Aorta (tissue), 5 donors: ENCODE results near the gene TNIK. TPM values are rescaled to one million over a fixed set of nuclear protein-coding genes. Genes with fewer than 3 reads are reported as not detected.

Source experiments
- ATAC-seq: fragments of 200-7000 bp; cut with Tn5 transposase; one replicate; pipeline ENCODE4 v1.9.1; 2022; ENCODE audit warnings: moderate library complexity; ENCODE audit not compliant: low FRiP score
- DNase-seq, 2 donors: peaks; one replicate each; pipeline ENCODE4 v3.0.0-alpha.2; 2020
- H3K27ac ChIP-seq, 2 donors: one replicate each; pipeline ENCODE4 v1.5.1; 2013; ENCODE audit warnings: low read length in 2 of 2, mild to moderate bottlenecking in 2 of 2, moderate library complexity in 2 of 2, control low read depth in 1 of 2, inconsistent platforms in 1 of 2, low read depth in 1 of 2
- H3K27me3 ChIP-seq, 2 donors: one replicate each; pipeline ENCODE4 v1.6.1; 2013; ENCODE audit warnings: control low read depth in 1 of 2, low read length in 1 of 2, mild to moderate bottlenecking in 1 of 2, moderate library complexity in 1 of 2; ENCODE audit not compliant: insufficient read depth in 2 of 2, control insufficient read depth in 1 of 2
- H3K36me3 ChIP-seq, 2 donors: one replicate each; pipeline ENCODE4 v1.6.1; 2013; ENCODE audit warnings: control low read depth in 1 of 2, low read length in 1 of 2, mild to moderate bottlenecking in 1 of 2; ENCODE audit not compliant: insufficient read depth in 2 of 2, control insufficient read depth in 1 of 2
- H3K4me1 ChIP-seq, 2 donors: one replicate each; pipeline ENCODE4 v1.6.1; 2013; ENCODE audit warnings: low read length in 2 of 2, control low read depth in 1 of 2, mild to moderate bottlenecking in 1 of 2, moderate library complexity in 1 of 2; ENCODE audit not compliant: insufficient read depth in 2 of 2, control insufficient read depth in 1 of 2
- H3K4me3 ChIP-seq, 2 donors: one replicate each; pipeline ENCODE4 v1.5.1; 2013; ENCODE audit warnings: low read length in 2 of 2, control low read depth in 1 of 2, mild to moderate bottlenecking in 1 of 2
- H3K9me3 ChIP-seq: one replicate; pipeline ENCODE4 v1.6.1; 2013; ENCODE audit warnings: mild to moderate bottlenecking, low read length; ENCODE audit not compliant: control insufficient read depth
- WGBS, 2 donors: extraction: QIAGEN DNeasy Blood & Tissue Kit; methylation state at CpG; one replicate each; pipeline ENCODE4 v1.1.7; 2013; 5-methylcytosine and 5-hydroxymethylcytosine counted together
- intact Hi-C, 2 donors: fragments of 100-400 bp; cut with DNase I; formaldehyde crosslinking; loops; one replicate each; pipeline versions ENCODE4 v1.14.2 to v1.15.0; 2022
- polyA plus RNA-seq, 2 donors: library from polyadenylated mRNA; stranded (reverse); fragments of 200-250 nt; gene quantifications; one replicate each; pipeline ENCODE4 v1.2.3, GENCODE V29; 2013
- total RNA-seq, 2 donors: library from RNA; stranded (reverse); fragmentation: NEBNext Ultra II Directional; extraction: Animal tissue kit (Norgen Biotek cat#: 25700); gene quantifications; one replicate each; pipeline ENCODE4 v1.2.1, GENCODE V29; 2021
- donor health status: healthy with polysubstance abuse.
- donor health status: Bipolar disorder and iron deficiency.
- donor health status: DM: no; HTN: no; CAD: no.
- donor health status: DM: no; HTN: no; CAD: no.
- donor health status: DM: yes; HTN: yes; CAD: no.

The TNIK gene
- total and polyA plus RNA-seq, 4 donors: 4.7 to 14.6 (median 8.8) TPM

DNA sequence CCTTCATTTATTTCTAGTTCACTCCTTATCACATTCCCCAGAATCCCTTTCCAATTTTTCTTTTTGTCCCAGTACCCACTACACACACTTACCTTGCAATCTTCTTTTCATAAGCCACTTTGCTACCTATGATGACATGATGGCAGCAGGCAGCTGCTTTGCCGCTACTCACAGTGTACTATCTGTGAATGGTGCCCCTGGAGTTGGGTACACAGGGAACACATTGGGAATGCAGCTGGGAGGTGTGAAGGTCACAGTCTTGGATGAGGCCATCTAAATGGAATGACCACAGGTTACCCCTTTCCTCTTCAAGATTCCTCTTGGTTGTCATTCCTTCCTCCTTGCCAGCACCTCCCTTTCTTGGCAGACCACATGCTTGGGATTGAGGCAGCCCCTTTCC is 20.8 kb upstream of the TNIK start:
- WGBS, 2 donors: 85 to 91% methylated on average over 1 of the region's 1 CpG
- ATAC-seq: no peak
- no peaks in the 10 kb centered on the region for H3K36me3 ChIP-seq

DNA sequence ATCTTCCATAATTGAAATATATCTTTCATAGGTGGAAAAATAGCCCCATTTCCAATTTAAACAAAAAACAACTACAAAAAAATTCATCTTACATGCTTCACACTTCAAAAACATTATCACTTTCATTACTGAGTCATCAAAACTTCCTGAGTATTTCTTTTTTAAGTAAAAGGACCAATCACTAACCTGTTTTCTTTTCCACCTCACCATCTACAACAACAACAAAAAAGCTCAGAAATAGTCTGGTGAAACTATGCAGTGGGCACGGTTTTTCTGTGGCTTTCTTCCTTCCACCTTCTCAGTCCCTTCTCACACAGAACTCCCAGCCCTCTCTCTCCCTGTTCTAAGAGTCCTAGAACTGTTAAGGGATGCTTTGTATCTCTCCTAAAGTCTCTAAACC is 20.3 kb upstream of the TNIK start:
- DNase-seq (no peak), ATAC-seq (no peak)
- H3K9me3 ChIP-seq: no peaks in the 10 kb centered on the region
- H3K27ac ChIP-seq: no peak overlapping the region
- no peaks in the 10 kb centered on the region for H3K36me3 ChIP-seq
- H3K27me3 ChIP-seq: no peaks in the 10 kb centered on the region
- H3K4me3 ChIP-seq: no peak overlapping the region
- intact Hi-C loops: no loop called here
- WGBS, 2 donors: 0 to 3% methylated on average over 1 of the region's 1 CpG
- no peaks in the 10 kb centered on the region for H3K4me1 ChIP-seq

More for the DNA sequence above, 20.8 kb upstream of the TNIK start:
- intact Hi-C loops: no loop called here
- no peak for DNase-seq
- no peak overlapping the region for H3K4me3 ChIP-seq
- H3K9me3 ChIP-seq: no peaks in the 10 kb centered on the region
- H3K27me3 ChIP-seq: no peaks in the 10 kb centered on the region
- H3K27ac ChIP-seq: no peak overlapping the region
- no peaks in the 10 kb centered on the region for H3K4me1 ChIP-seq

- intact Hi-C loops: no loop called here
These were observed 16.4 kb upstream of the TNIK start for GRCh38 chr3:171476532-171477102.

GRCh38 chr3:171472552-171472951 is 12.3 kb upstream of the TNIK start:
- H3K4me1 ChIP-seq: no peaks in the 10 kb centered on the region
- intact Hi-C loops: no loop called here
- H3K36me3 ChIP-seq: no peaks in the 10 kb centered on the region
- H3K9me3 ChIP-seq: no peaks in the 10 kb centered on the region
- 93 to 100% methylated on average over 2 of the region's 2 CpGs for WGBS, 2 donors
- ATAC-seq (no peak), DNase-seq (no peak)
- no peaks in the 10 kb centered on the region for H3K27me3 ChIP-seq
- no peak overlapping the region for H3K27ac ChIP-seq
- H3K4me3 ChIP-seq: no peak overlapping the region

More at GRCh38 chr3:171476532-171477102, 16.4 kb upstream of the TNIK start:
- ATAC-seq: no peak
- no peak for DNase-seq
- no peaks in the 10 kb centered on the region for H3K27me3 ChIP-seq
- no peaks in the 10 kb centered on the region for H3K36me3 ChIP-seq
- H3K4me3 ChIP-seq: no peak overlapping the region
- no peaks in the 10 kb centered on the region for H3K4me1 ChIP-seq
- no peaks in the 10 kb centered on the region for H3K9me3 ChIP-seq
- no peak overlapping the region for H3K27ac ChIP-seq

- ATAC-seq: no peak
- H3K27ac ChIP-seq: no peak overlapping the region
- 94 to 97% methylated on average over 1 of the region's 1 CpG for whole genome bisulfite sequencing, 2 donors
- no peak overlapping the region for H3K4me3 ChIP-seq
- H3K36me3 ChIP-seq: no peaks in the 10 kb centered on the region
- DNase-seq: no peak
- intact Hi-C loops: no loop called here
- no peaks in the 10 kb centered on the region for H3K9me3 ChIP-seq
- no peaks in the 10 kb centered on the region for H3K4me1 ChIP-seq
- no peaks in the 10 kb centered on the region for H3K27me3 ChIP-seq
These were observed 10.6 kb upstream of the TNIK start for GRCh38 chr3:171470714-171471227.

GRCh38 chr3:171469376-171469775 is 9.2 kb upstream of the TNIK start:
- Histone ChIP-seq H3K27ac (no peak overlapping the region), H3K4me3 (no peak overlapping the region), H3K4me1 (no peaks in the 10 kb centered on the region), H3K9me3 (no peaks in the 10 kb centered on the region), H3K36me3 (no peaks in the 10 kb centered on the region), H3K27me3 (no peaks in the 10 kb centered on the region)
- DNase-seq (no peak), ATAC-seq (no peak)
- WGBS, 2 donors: 65 to 67% methylated on average over 3 of the region's 3 CpGs
- intact Hi-C loops: no loop called here

GRCh38 chr3:171468296-171468906 is 8.2 kb upstream of the TNIK start:
- WGBS, 2 donors: 98 to 99% methylated on average over 6 of the region's 6 CpGs
- Histone ChIP-seq H3K4me1 (no peaks in the 10 kb centered on the region), H3K4me3 (no peak overlapping the region), H3K36me3 (no peaks in the 10 kb centered on the region), H3K27ac (no peak overlapping the region), H3K9me3 (no peaks in the 10 kb centered on the region), H3K27me3 (no peaks in the 10 kb centered on the region)
- DNase-seq (no peak), ATAC-seq (no peak)
- intact Hi-C loops: no loop called here

DNA sequence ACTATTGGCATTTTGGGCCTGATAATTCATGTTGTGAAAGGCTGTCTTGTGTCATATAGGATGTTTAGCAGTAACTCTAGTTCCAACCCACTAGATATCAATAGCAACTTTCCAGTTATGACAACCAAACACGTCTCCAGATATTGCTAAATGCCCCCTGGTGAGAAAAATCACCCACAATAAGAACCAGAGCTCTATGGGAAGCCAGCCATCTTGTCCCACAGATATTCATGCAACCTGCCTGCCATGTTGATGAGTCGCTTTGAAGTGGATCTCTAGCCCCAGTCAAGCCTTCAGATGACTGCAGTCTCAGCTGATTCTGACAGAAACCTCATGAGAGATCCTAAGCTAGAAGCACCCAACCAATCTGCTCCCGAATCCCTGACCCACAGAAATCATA is 5.6 kb upstream of the TNIK start:
- ATAC-seq: no peak
- Histone ChIP-seq H3K36me3 (no peaks in the 10 kb centered on the region), H3K4me3 (no peak overlapping the region), H3K4me1 (no peaks in the 10 kb centered on the region), H3K9me3 (no peaks in the 10 kb centered on the region), H3K27me3 (no peaks in the 10 kb centered on the region), H3K27ac (no peak overlapping the region)
- 97 to 99% methylated on average over 3 of the region's 3 CpGs for WGBS, 2 donors
- DNase-seq: no peak
- intact Hi-C loops: no loop called here

GRCh38 chr3:171464462-171464861 is 4.3 kb upstream of the TNIK start:
- WGBS, 2 donors: 99% methylated on average over 3 of the region's 3 CpGs
- H3K4me1 ChIP-seq: no peaks in the 10 kb centered on the region
- DNase-seq (no peak), ATAC-seq (no peak)
- H3K4me3 ChIP-seq: no peak overlapping the region
- H3K27me3 ChIP-seq: no peaks in the 10 kb centered on the region
- H3K9me3 ChIP-seq: no peaks in the 10 kb centered on the region
- H3K27ac ChIP-seq: no peak overlapping the region
- intact Hi-C loops: loop anchor here in 1 of 2 donors (5.0 kb wide), 1 partner anchor 277 kb away; no protein-coding TSS in a partner anchor
- H3K36me3 ChIP-seq: no peaks in the 10 kb centered on the region
